ENCODE results near the gene GART. TPM values are rescaled to one million over a fixed set of nuclear protein-coding genes. Genes with fewer than 3 reads are reported as not detected.

Gene GART
- total RNA-seq, 1 experiment from 2014 or later: 162 TPM

GRCh38 chr21:33559813-33560212 is 17.9 kb upstream of the GART start:
- H2BK20ac ChIP-seq (ENCODE audit: low read depth, low read length, poor library complexity, severe bottlenecking): no peak overlapping the region
- no peak overlapping the region for H4K5ac ChIP-seq (ENCODE audit: insufficient read length, low read depth, low read length)
- H3T11ph ChIP-seq (ENCODE audit: low read length): no peak overlapping the region
- Mint-ChIP-seq H3K9me3 (no peaks in the 10 kb centered on the region), H3K36me3 (ENCODE audit: insufficient read depth in 1 of 3, low read depth in 3 of 3) (peaks cover 56 to 83% (median 77%) of the 10 kb centered on the region in 3 experiments; a peak in 6 of 7 replicates), H3K27ac (peak overlapping the region in 1 of 3 experiments; percentile 80; a peak in 1 of 7 replicates), H3K27me3 (ENCODE audit: low read depth) (no peaks in the 10 kb centered on the region), H3K4me1 (peaks cover 5% of the 10 kb centered on the region in 2 experiments), H3K4me3 (no peak overlapping the region)
- no peak overlapping the region for H3K56ac ChIP-seq (ENCODE audit: insufficient read length, low read depth, low read length)
- TF ChIP-seq CTCF (conservative IDR thresholded peaks at IDR 0.05): no peak
- H3K23ac ChIP-seq (ENCODE audit: insufficient read length, low read depth, low read length): no peak overlapping the region
- peaks cover 7% of the 10 kb centered on the region for H3K79me1 ChIP-seq (ENCODE audit: insufficient read depth, low read depth, low read length, poor library complexity, severe bottlenecking)
- no peaks in the 10 kb centered on the region for H4K20me1 ChIP-seq (ENCODE audit: control insufficient read depth, insufficient read depth, insufficient read length)
- H2AK5ac ChIP-seq (ENCODE audit: insufficient read length, low read length): no peak overlapping the region
- H3K4ac ChIP-seq (ENCODE audit: low read depth, low read length): no peak overlapping the region
- no peak overlapping the region for H2BK120ac ChIP-seq (ENCODE audit: low read depth, low read length, poor library complexity, severe bottlenecking)
- H3K27ac ChIP-seq (ENCODE audit: insufficient read length, low read depth, low read length): no peak overlapping the region
- no peak overlapping the region for H3K18ac ChIP-seq (ENCODE audit: insufficient read length, low read depth, low read length)
- no peak overlapping the region for H2AFZ ChIP-seq (ENCODE audit: low read length)
- no peak overlapping the region for H2BK5ac ChIP-seq (ENCODE audit: insufficient read length, low read length)
- H3K4me2 ChIP-seq (ENCODE audit: insufficient read depth, insufficient read length, low read length): no peak overlapping the region
- no peak overlapping the region for H3K9ac ChIP-seq (ENCODE audit: extremely low read depth, insufficient read length, low read length)
- H2BK12ac ChIP-seq (ENCODE audit: insufficient read length, low read depth, low read length): no peak overlapping the region
- no peaks in the 10 kb centered on the region for H3K23me2 ChIP-seq (ENCODE audit: insufficient read length, low read depth, low read length, poor library complexity, severe bottlenecking)
- H3K27me3 ChIP-seq (ENCODE audit: insufficient read depth, low read length): no peaks in the 10 kb centered on the region
- peaks cover 2% of the 10 kb centered on the region; the same call in 1 of the 2 replicates for H3K79me2 ChIP-seq (ENCODE audit: insufficient read depth, low read length)
- WGBS (ENCODE audit: extremely low coverage, insufficient read length, low lambda C conversion rate): no CpG with 5 or more reads among the region's 10 CpGs
- H3K14ac ChIP-seq (ENCODE audit: insufficient read depth, low read length): no peak overlapping the region
- H3K9me3 ChIP-seq (ENCODE audit: control insufficient read depth, low read depth, low read length): no peaks in the 10 kb centered on the region
- no peak overlapping the region for H4K91ac ChIP-seq (ENCODE audit: insufficient read length, low read depth, low read length)
- DNase-seq: no peak
- H4K8ac ChIP-seq (replicated peaks; ENCODE audit: insufficient read length, low read depth, low read length): no peak overlapping the region
- H2BK15ac ChIP-seq (ENCODE audit: low read depth, low read length): no peak overlapping the region
- H3K4me1 ChIP-seq (ENCODE audit: insufficient read depth, low read length): no peaks in the 10 kb centered on the region
